HCT116 (cell line): Measurements from ENCODE around the gene PEX11G. TPM values are rescaled to one million over a fixed set of nuclear protein-coding genes. Genes with fewer than 3 reads are reported as not detected.

ENCODE experiments used
- ATAC-seq: fragments of 200-7000 bp; cut with Tn5 transposase; 2 replicates; pipeline ENCODE4 v1.9.1; 2020; ENCODE audit warnings: mild to moderate bottlenecking, moderate library complexity
- BruUV-seq: library from RNA; stranded (reverse); fragments of 400-500 nt; replicated peaks from 2 replicates; lab custom pipeline; 2021; lab: Mats Ljungman, UMichigan
- CTCF ChIA-PET: fragments of 300-600 bp; sonication (Branson Sonifier 250); formaldehyde crosslinking; loops from one replicate; lab custom pipeline; 2021; ENCODE audit warnings: antibody characterized with exemption; lab: Charles Lee
- POLR2A ChIA-PET: fragments of 300-600, 350-600 bp; sonication (Branson Sonifier 250); formaldehyde crosslinking; loops from one replicate; lab custom pipeline; 2021; ENCODE audit warnings: antibody characterized with exemption; lab: Charles Lee
- RAD21 ChIA-PET, 2 experiments: fragments of 300-600 bp; sonication (Branson Sonifier 250); formaldehyde crosslinking; loops; one replicate each; lab custom pipeline; 2023; ENCODE audit warnings: low total read pairs in 2 of 2; ENCODE audit not compliant: uncharacterized antibody in 2 of 2, unreplicated experiment in 2 of 2, low non-redundant PET in 1 of 2; lab: Charles Lee
- DNase-seq: peaks from one replicate; pipeline ENCODE4 v3.0.0-alpha.2; 2010; ENCODE audit warnings: low read depth, low spot score
- H2AFZ ChIP-seq: fragments of 200-600 bp; shearing (Covaris generic), sonication (generic); 2 replicates; pipeline ENCODE4 v1.6.1; 2017; ENCODE audit warnings: low read depth, mixed run types, mixed read lengths, antibody characterized with exemption, low read length; ENCODE audit not compliant: poor library complexity, severe bottlenecking
- H3K27ac ChIP-seq: 2 replicates; pipeline ENCODE4 v1.5.1; 2012; ENCODE audit warnings: low read depth, low read length
- H3K27me3 ChIP-seq: fragments of 200-600 bp; sonication (generic); 2 replicates; pipeline ENCODE4 v1.6.1; 2016; ENCODE audit warnings: mixed run types, low read length, mixed read lengths; ENCODE audit not compliant: insufficient read depth
- H3K36me3 ChIP-seq, 2 experiments: fragments of 200-500 bp in 1 of 2; fragments of 200-600 bp in 1 of 2; sonication (Bioruptor generic) in 1 of 2; sonication (generic) in 1 of 2; 2 replicates each; pipeline versions ENCODE4 v1.5.1 to v1.6.1; 2014 to 2016; ENCODE audit warnings: low read length in 2 of 2, inconsistent platforms in 1 of 2, mixed read lengths in 1 of 2, mixed run types in 1 of 2; ENCODE audit not compliant: insufficient read depth in 2 of 2, control insufficient read depth in 1 of 2
- H3K4me1 ChIP-seq, 2 experiments: fragments of 200-600 bp in 1 of 2; sonication (generic) in 1 of 2; 2 replicates each; pipeline versions ENCODE4 v1.5.1 to v1.6.1; 2012 to 2017; ENCODE audit warnings: low read length in 2 of 2, inconsistent platforms in 1 of 2, mild to moderate bottlenecking in 1 of 2, mixed read lengths in 1 of 2, mixed run types in 1 of 2, moderate library complexity in 1 of 2; ENCODE audit not compliant: insufficient read depth in 2 of 2, control insufficient read depth in 1 of 2
- H3K4me2 ChIP-seq: fragments of 200-600 bp; sonication (generic); 2 replicates; pipeline ENCODE4 v1.6.1; 2017; ENCODE audit warnings: mixed run types, low read length, mixed read lengths
- H3K4me3 ChIP-seq, 2 experiments: fragments of 200-600 bp in 1 of 2; sonication (generic) in 1 of 2; replicated peaks in 1 of 2; 2 replicates each; pipeline ENCODE4 v1.5.1; 2011 to 2016; ENCODE audit warnings: low read length in 2 of 2, control low read depth in 1 of 2, low read depth in 1 of 2, mild to moderate bottlenecking in 1 of 2, mixed read lengths in 1 of 2, mixed run types in 1 of 2
- H3K79me2 ChIP-seq: fragments of 200-600 bp; sonication (generic); 2 replicates; pipeline ENCODE4 v1.6.1; 2017; ENCODE audit warnings: mild to moderate bottlenecking, mixed run types, low read length, moderate library complexity, mixed read lengths; ENCODE audit not compliant: insufficient read depth
- H3K9ac ChIP-seq: fragments of 200-600 bp; sonication (generic); 2 replicates; pipeline ENCODE4 v1.6.1; 2016; ENCODE audit warnings: low read length, mixed read lengths
- H3K9me2 ChIP-seq: fragments of 200-600 bp; sonication (generic), shearing (Covaris generic); 2 replicates; pipeline ENCODE4 v1.6.1; 2017; ENCODE audit warnings: mixed run types, mild to moderate bottlenecking, moderate library complexity; ENCODE audit not compliant: insufficient read depth
- H3K9me3 ChIP-seq, 2 experiments: fragments of 200-500 bp in 1 of 2; fragments of 200-600 bp in 1 of 2; sonication (Bioruptor generic) in 1 of 2; sonication (generic) in 1 of 2; 2 replicates each; pipeline ENCODE4 v1.6.1; 2014 to 2017; ENCODE audit warnings: low read length in 2 of 2, mixed read lengths in 2 of 2, inconsistent platforms in 1 of 2, low read depth in 1 of 2, mild to moderate bottlenecking in 1 of 2, mixed run types in 1 of 2, moderate library complexity in 1 of 2; ENCODE audit not compliant: control insufficient read depth in 1 of 2, insufficient read depth in 1 of 2
- H4K20me1 ChIP-seq: fragments of 200-600 bp; sonication (generic), shearing (Covaris generic); 2 replicates; pipeline ENCODE4 v1.6.1; 2017; ENCODE audit warnings: mixed run types, mild to moderate bottlenecking, moderate library complexity; ENCODE audit not compliant: insufficient read depth
- CBX3 ChIP-seq: IDR thresholded peaks from 2 replicates; pipeline ENCODE4 v1.6.1; 2012; ENCODE audit warnings: low read depth
- FOSL1 ChIP-seq: IDR thresholded peaks from 2 replicates; pipeline ENCODE4 v1.6.1; 2012; ENCODE audit warnings: low read depth
- MAX ChIP-seq: IDR thresholded peaks from 2 replicates; pipeline ENCODE4 v1.6.1; 2012
- POLR2A ChIP-seq: IDR thresholded peaks from 2 replicates; pipeline ENCODE4 v1.7.0; 2011; ENCODE audit warnings: borderline replicate concordance; ENCODE audit not compliant: insufficient read depth, insufficient read length; ENCODE audit errors: extremely low read depth
- POLR2AphosphoS5 ChIP-seq: IDR thresholded peaks from 2 replicates; pipeline ENCODE4 v1.6.1; 2011; ENCODE audit warnings: mild to moderate bottlenecking, low read depth, low read length, moderate library complexity
- ZBTB33 ChIP-seq: IDR thresholded peaks from 2 replicates; pipeline ENCODE4 v1.6.1; 2011; ENCODE audit warnings: mild to moderate bottlenecking, low read length, moderate library complexity; ENCODE audit not compliant: insufficient replicate concordance; ENCODE audit errors: extremely low read depth
- intact Hi-C: fragments of 100-400 bp; cut with micrococcal nuclease; formaldehyde crosslinking; loops from 2 replicates; pipeline ENCODE4 v1.10.0; 2022
- total RNA-seq: library from RNA; stranded (reverse); gene quantifications from one replicate; pipeline ENCODE4 v1.2.1, GENCODE V29; 2021; ENCODE audit not compliant: unreplicated experiment

PEX11G gene
- total RNA-seq, 1 experiment from 2014 or later: 6.4 TPM

GRCh38 chr19:7492558-7492957 is 3.7 kb upstream of the PEX11G start (continued):
- TF ChIP-seq POLR2AphosphoS5: no peak
- no peak for TF ChIP-seq MAX

- BruUV-seq: no TSS peak
- DNase-seq (no peak), ATAC-seq (no peak)
- Histone ChIP-seq H3K9me3 (no peaks in the 10 kb centered on the region), H2AFZ (no peak overlapping the region), H3K27me3 (no peaks in the 10 kb centered on the region), H3K4me2 (no peak overlapping the region), H4K20me1 (no peaks in the 10 kb centered on the region), H3K27ac (no peak overlapping the region), H3K36me3 (no peaks in the 10 kb centered on the region), H3K9ac (no peak overlapping the region), H3K4me1 (peaks cover 13 to 30% of the 10 kb centered on the region in 2 experiments), H3K4me3 (no peak overlapping the region), H3K79me2 (no peaks in the 10 kb centered on the region), H3K9me2 (no peaks in the 10 kb centered on the region)
- TF ChIP-seq ZBTB33 (no peak), CBX3 (0 out of 2 replicates have a peak, but pooled peaks have one; percentile 22), FOSL1 (no peak), POLR2A (no peak)
- ChIA-PET CTCF (no interaction called here), RAD21 (no interaction called here), POLR2A (no interaction called here)
- intact Hi-C loops: no loop called here
Observed at GRCh38 chr19:7492142-7492541, 3.3 kb upstream of the PEX11G start.
